GM23248 (cell line): ENCODE data around the gene TSSK2. TPM values are rescaled to one million over a fixed set of nuclear protein-coding genes. Genes with fewer than 3 reads are reported as not detected.
A peak's percentile ranks its signal among the peaks of the same experiment; 100 is the strongest.

ENCODE experiments used
- DNase-seq: peaks from one replicate; pipeline ENCODE4 v3.0.0-alpha.2; 2015
- H2AFZ ChIP-seq: fragments of 200-600 bp; sonication (generic); 2 replicates; pipeline ENCODE4 v1.6.1; 2016; ENCODE audit warnings: antibody characterized with exemption
- H3F3A ChIP-seq: fragments of 200-600 bp; sonication (generic); 2 replicates; pipeline ENCODE4 v1.6.1; 2016; ENCODE audit warnings: mild to moderate bottlenecking, antibody characterized with exemption, mixed run types; ENCODE audit not compliant: insufficient read depth
- H3K27ac ChIP-seq: fragments of 200-600 bp; sonication (generic); 2 replicates; pipeline ENCODE4 v1.5.1; 2016; ENCODE audit warnings: mild to moderate bottlenecking
- H3K27me3 ChIP-seq: fragments of 200-600 bp; sonication (generic); replicated peaks from 2 replicates; pipeline ENCODE4 v1.6.1; 2016; ENCODE audit warnings: mild to moderate bottlenecking; ENCODE audit not compliant: insufficient read depth
- H3K36me3 ChIP-seq: fragments of 200-600 bp; sonication (generic); 2 replicates; pipeline ENCODE4 v1.6.1; 2016; ENCODE audit warnings: low read depth, mild to moderate bottlenecking
- H3K4me1 ChIP-seq: fragments of 200-600 bp; sonication (generic); 2 replicates; pipeline ENCODE4 v1.6.1; 2016; ENCODE audit warnings: mild to moderate bottlenecking; ENCODE audit not compliant: insufficient read depth
- H3K4me2 ChIP-seq: fragments of 200-600 bp; sonication (generic); one replicate; pipeline ENCODE4 v1.6.1; 2016; ENCODE audit warnings: mild to moderate bottlenecking; ENCODE audit not compliant: unreplicated experiment
- H3K4me3 ChIP-seq: fragments of 200-600 bp; sonication (generic); 2 replicates; pipeline ENCODE4 v1.5.1; 2016; ENCODE audit warnings: mild to moderate bottlenecking
- H3K79me2 ChIP-seq: fragments of 200-600 bp; sonication (generic); 2 replicates; pipeline ENCODE4 v1.6.1; 2016; ENCODE audit warnings: mild to moderate bottlenecking; ENCODE audit not compliant: insufficient read depth
- H3K9ac ChIP-seq: fragments of 200-600 bp; sonication (generic); 2 replicates; pipeline ENCODE4 v1.6.1; 2016; ENCODE audit warnings: mild to moderate bottlenecking
- H3K9me2 ChIP-seq: fragments of 200-600 bp; sonication (generic); 2 replicates; pipeline ENCODE4 v1.6.1; 2016; ENCODE audit warnings: mixed run types, mild to moderate bottlenecking, moderate library complexity; ENCODE audit not compliant: insufficient read depth
- H3K9me3 ChIP-seq: fragments of 200-600 bp; sonication (generic); one replicate; pipeline ENCODE4 v1.6.1; 2017; ENCODE audit warnings: low read depth
- H4K20me1 ChIP-seq: fragments of 200-600 bp; sonication (generic); 2 replicates; pipeline ENCODE4 v1.6.0; 2016; ENCODE audit not compliant: insufficient read depth
- EZH2 ChIP-seq: fragments of 200-600 bp; sonication (generic); IDR thresholded peaks from 2 replicates; pipeline ENCODE4 v1.6.1; 2018; ENCODE audit warnings: antibody characterized with exemption, mild to moderate bottlenecking; ENCODE audit not compliant: insufficient read depth, poor library complexity, severe bottlenecking
- EZH2phosphoT487 ChIP-seq: fragments of 200-600 bp; sonication (generic); IDR thresholded peaks from 2 replicates; pipeline ENCODE4 v1.6.1; 2018; ENCODE audit warnings: antibody characterized with exemption, moderate library complexity, mild to moderate bottlenecking, low read depth; ENCODE audit not compliant: insufficient read depth
- WGBS, 2 experiments: methylation state at CpG; one replicate each; pipeline ENCODE4 v1.1.6; 2015 to 2017; ENCODE audit warnings: low lambda C conversion rate in 2 of 2, low coverage in 1 of 2; ENCODE audit errors: missing lambda C conversion rate in 2 of 2; 5-methylcytosine and 5-hydroxymethylcytosine counted together
- in situ Hi-C: fragments of 300-500 bp; cut with MboI; formaldehyde crosslinking; loops from 2 replicates; pipeline ENCODE4 v1.15.0; 2020
- polyA plus RNA-seq: library from polyadenylated mRNA; unstranded; fragments of >200 nt; fragmentation: Nextera tagmentation; extraction: Ambion mirVana; gene quantifications from 2 replicates; pipeline ENCODE4 v1.2.1, GENCODE V29; 2016
- total RNA-seq: library from RNA; depleted of rRNA; stranded (reverse); fragments of >200 nt; shearing (Covaris generic); gene quantifications from 2 replicates; pipeline ENCODE4 v1.2.3, GENCODE V29; 2014

The TSSK2 gene
- total and polyA plus RNA-seq, 2 experiments from 2014 or later, result not detected

DNA sequence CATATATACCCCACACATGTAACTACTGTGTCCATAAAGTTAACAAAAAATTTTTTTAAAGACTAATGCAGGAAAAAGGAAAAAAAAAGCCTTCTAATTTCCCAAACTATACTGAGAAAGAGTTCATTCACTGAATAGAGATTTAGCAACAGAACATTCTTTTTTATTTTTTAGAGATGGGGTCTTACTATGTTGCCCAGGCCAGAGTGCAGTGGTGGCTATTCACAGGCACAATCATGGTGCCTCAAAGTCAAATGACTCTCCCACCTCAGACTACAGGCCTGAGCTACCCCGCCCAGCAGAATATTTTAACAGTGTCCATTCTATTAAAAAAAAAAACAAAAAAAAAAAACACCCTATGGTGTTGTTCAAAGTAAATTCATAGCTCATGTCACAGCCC, 34.6 kb upstream of the TSSK2 start:
- Histone ChIP-seq H3K36me3 (no peaks in the 10 kb centered on the region), H3K27me3 (no peaks in the 10 kb centered on the region), H4K20me1 (peaks cover 5% of the 10 kb centered on the region), H2AFZ (no peak overlapping the region), H3K27ac (no peak overlapping the region), H3K4me3 (no peak overlapping the region), H3K9me3 (no peaks in the 10 kb centered on the region), H3K9ac (no peak overlapping the region), H3K4me1 (no peaks in the 10 kb centered on the region), H3F3A (no peaks in the 10 kb centered on the region), H3K4me2 (no peak overlapping the region), H3K79me2 (peaks cover 95% of the 10 kb centered on the region), H3K9me2 (no peaks in the 10 kb centered on the region)
- 93 to 97% methylated on average over 1 of the region's 1 CpG for WGBS, 2 experiments
- in situ Hi-C loops, result no loop called here
- no peak for DNase-seq
- TF ChIP-seq EZH2phosphoT487 (no peak), EZH2 (no peak)

DNA sequence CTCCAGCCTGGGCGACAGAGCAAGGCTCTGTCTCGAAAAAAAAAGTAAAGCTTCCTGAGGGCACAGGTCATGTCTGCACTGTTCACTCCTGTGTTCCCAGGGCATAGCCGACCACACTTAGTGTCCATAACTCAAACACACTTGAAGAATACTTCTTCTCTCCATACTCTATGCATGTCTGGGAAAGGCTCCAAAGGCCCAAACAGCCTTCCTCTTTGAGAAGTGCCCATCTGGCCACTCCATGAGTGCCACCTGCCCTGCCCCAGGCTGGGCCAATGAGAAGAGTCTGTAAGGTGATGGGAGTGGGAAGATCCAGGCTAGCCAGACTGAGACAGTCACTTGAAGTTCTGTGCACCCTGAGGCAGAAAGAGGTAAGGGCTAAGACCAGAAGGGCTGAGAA, 33.6 kb upstream of the TSSK2 start:
- H3K9ac ChIP-seq, result no peak overlapping the region
- H3K27me3 ChIP-seq, result no peaks in the 10 kb centered on the region
- H2AFZ ChIP-seq, result no peak overlapping the region
- in situ Hi-C loops, result no loop called here
- H3K4me3 ChIP-seq, result no peak overlapping the region
- no peaks in the 10 kb centered on the region for H3F3A ChIP-seq
- DNase-seq, result no peak
- H4K20me1 ChIP-seq, result peaks cover 5% of the 10 kb centered on the region
- no peaks in the 10 kb centered on the region for H3K36me3 ChIP-seq
- H3K27ac ChIP-seq, result no peak overlapping the region
- TF ChIP-seq EZH2 (no peak), EZH2phosphoT487 (no peak)
- H3K4me2 ChIP-seq, result no peak overlapping the region
- H3K9me3 ChIP-seq, result no peaks in the 10 kb centered on the region
- WGBS, 2 experiments, result 83 to 92% methylated on average over 3 of the region's 3 CpGs
- no peaks in the 10 kb centered on the region for H3K9me2 ChIP-seq
- peaks cover 97% of the 10 kb centered on the region for H3K79me2 ChIP-seq
- no peaks in the 10 kb centered on the region for H3K4me1 ChIP-seq

DNA sequence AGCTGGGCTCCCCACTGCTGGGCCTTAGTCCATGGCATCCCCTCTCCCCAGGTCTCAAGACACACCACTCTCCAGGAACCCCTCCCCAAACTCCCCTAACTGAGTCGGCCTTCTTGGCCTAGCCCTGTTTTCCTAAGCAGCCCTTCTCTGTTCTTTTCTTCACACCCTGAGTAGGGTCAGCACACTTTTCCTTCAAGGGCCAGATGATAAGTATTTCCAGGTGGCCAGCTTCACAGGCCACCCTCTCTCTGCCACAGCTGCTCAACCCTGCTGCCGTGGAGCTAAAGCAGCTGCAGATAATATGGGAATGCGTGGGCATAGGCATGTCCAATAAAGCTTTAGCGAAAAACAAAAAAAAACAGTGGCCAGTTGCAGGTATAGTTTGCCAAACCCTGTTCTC, 33.0 kb upstream of the TSSK2 start:
- Histone ChIP-seq H3K36me3 (no peaks in the 10 kb centered on the region), H3K4me1 (no peaks in the 10 kb centered on the region), H3K9me2 (no peaks in the 10 kb centered on the region), H4K20me1 (peaks cover 10% of the 10 kb centered on the region), H3K79me2 (peaks cover 97% of the 10 kb centered on the region), H3F3A (no peaks in the 10 kb centered on the region), H3K9ac (no peak overlapping the region), H3K4me3 (no peak overlapping the region), H3K4me2 (no peak overlapping the region), H2AFZ (no peak overlapping the region), H3K9me3 (no peaks in the 10 kb centered on the region), H3K27ac (no peak overlapping the region), H3K27me3 (no peaks in the 10 kb centered on the region)
- TF ChIP-seq EZH2, result no peak
- no peak for TF ChIP-seq EZH2phosphoT487
- 77 to 79% methylated on average over 4 of the region's 4 CpGs for WGBS, 2 experiments
- in situ Hi-C loops, result no loop called here
- no peak for DNase-seq

DNA sequence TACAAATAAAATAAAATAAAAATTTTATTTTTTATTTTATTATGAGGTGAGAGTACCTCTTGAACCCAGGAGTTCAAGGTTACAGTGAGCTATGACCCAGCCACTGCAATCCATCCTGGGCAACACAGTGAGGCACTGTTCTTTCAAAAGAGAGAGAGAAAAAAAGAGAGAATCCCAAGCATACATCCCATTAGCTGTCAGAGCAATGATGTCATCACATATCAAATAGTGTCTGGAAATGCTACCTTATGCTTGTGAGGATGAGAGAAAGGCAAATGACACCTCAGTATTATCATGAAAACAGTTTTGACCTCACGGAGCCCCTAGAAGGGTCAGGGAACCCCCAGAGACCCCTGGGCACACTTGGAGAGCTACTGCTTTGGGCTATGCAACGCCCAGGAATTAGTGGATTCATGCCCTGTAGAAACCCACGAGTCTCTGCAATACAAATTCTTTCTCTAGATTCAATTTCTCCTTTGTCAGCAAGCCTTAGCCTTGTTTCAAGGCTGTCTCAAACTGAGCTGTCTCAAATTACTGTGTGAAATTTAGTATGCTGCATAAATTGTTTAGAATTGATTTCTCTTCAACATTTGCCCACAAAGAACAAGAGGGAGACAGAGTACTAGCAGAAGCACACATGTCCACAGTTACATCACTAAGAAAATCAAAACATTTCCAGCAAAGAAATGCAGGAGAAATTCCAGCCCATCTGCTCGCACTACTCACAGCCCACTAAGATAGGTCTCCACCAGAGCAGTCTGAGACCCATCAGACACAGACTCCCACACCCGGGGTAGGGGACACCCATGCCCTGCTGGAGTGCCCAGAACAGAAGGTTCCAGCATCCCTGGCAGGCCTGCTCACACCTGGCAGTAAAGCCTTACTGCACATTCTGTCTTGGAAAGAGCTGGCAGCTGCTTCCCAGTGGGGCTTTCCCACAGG, 27.0 kb upstream of the TSSK2 start:
- Histone ChIP-seq H4K20me1 (peaks cover 18% of the 10 kb centered on the region), H3K4me3 (no peak overlapping the region), H3K9me2 (no peaks in the 10 kb centered on the region), H3K79me2 (peaks cover 100% of the 10 kb centered on the region), H2AFZ (no peak overlapping the region), H3K27ac (no peak overlapping the region), H3K9me3 (no peaks in the 10 kb centered on the region), H3K27me3 (no peaks in the 10 kb centered on the region), H3K36me3 (no peaks in the 10 kb centered on the region), H3K4me2 (no peak overlapping the region), H3K4me1 (peaks cover 3% of the 10 kb centered on the region; the same call in 1 of the 2 replicates), H3K9ac (no peak overlapping the region), H3F3A (peaks cover 6% of the 10 kb centered on the region)
- 36 to 44% methylated on average over 5 of the region's 5 CpGs for WGBS, 2 experiments
- DNase-seq, result peak; percentile 26
- TF ChIP-seq EZH2 (no peak), EZH2phosphoT487 (no peak)
- in situ Hi-C loops, result no loop called here
